GM23338 (cell line): Measurements from ENCODE around the gene AFF3. TPM values are rescaled to one million over a fixed set of nuclear protein-coding genes. Genes with fewer than 3 reads are reported as not detected.

Experiments used
- ATAC-seq: fragments of 200-7000 bp; cut with Tn5 transposase; 3 replicates; pipeline ENCODE4 v1.9.1; 2020
- DNase-seq: peaks from one replicate; pipeline ENCODE4 v3.0.0-alpha.2; 2015; ENCODE audit warnings: low spot score
- H2AFZ ChIP-seq: fragments of 200-600 bp; sonication (generic); 2 replicates; pipeline ENCODE4 v1.8.0; 2016; ENCODE audit warnings: antibody characterized with exemption, mild to moderate bottlenecking, moderate library complexity
- H3F3A ChIP-seq: fragments of 200-600 bp; sonication (generic); replicated peaks from 2 replicates; pipeline ENCODE4 v1.8.0; 2017; ENCODE audit warnings: antibody characterized with exemption, mixed run types, low read depth
- H3K27ac ChIP-seq: fragments of 200-600 bp; sonication (generic); 2 replicates; pipeline ENCODE4 v1.6.1; 2016; ENCODE audit warnings: low read depth
- H3K27me3 ChIP-seq: fragments of 200-600 bp; sonication (generic); 2 replicates; pipeline ENCODE4 v1.8.0; 2016; ENCODE audit warnings: mild to moderate bottlenecking, mixed run types, moderate library complexity; ENCODE audit not compliant: insufficient read depth
- H3K36me3 ChIP-seq: fragments of 200-600 bp; sonication (generic); 2 replicates; pipeline ENCODE4 v1.8.0; 2016; ENCODE audit warnings: mild to moderate bottlenecking; ENCODE audit not compliant: insufficient read depth
- H3K4me1 ChIP-seq: fragments of 200-600 bp; sonication (generic); 2 replicates; pipeline ENCODE4 v1.8.0; 2016; ENCODE audit warnings: mild to moderate bottlenecking, moderate library complexity; ENCODE audit not compliant: insufficient read depth
- H3K4me2 ChIP-seq: fragments of 200-600 bp; sonication (generic); 2 replicates; pipeline ENCODE4 v1.7.1; 2017; ENCODE audit warnings: mixed run types
- H3K4me3 ChIP-seq: fragments of 200-600 bp; sonication (generic); 2 replicates; pipeline ENCODE4 v1.6.1; 2016; ENCODE audit warnings: mixed run types
- H3K79me2 ChIP-seq: fragments of 200-600 bp; sonication (generic); replicated peaks from 2 replicates; pipeline ENCODE4 v1.8.0; 2017; ENCODE audit warnings: mild to moderate bottlenecking; ENCODE audit not compliant: insufficient read depth
- H3K9me2 ChIP-seq: fragments of 200-600 bp; sonication (generic); 2 replicates; pipeline ENCODE4 v1.8.0; 2017; ENCODE audit not compliant: insufficient read depth
- H4K20me1 ChIP-seq: fragments of 200-600 bp; sonication (generic); replicated peaks from 2 replicates; pipeline ENCODE4 v1.8.0; 2017; ENCODE audit warnings: mild to moderate bottlenecking; ENCODE audit not compliant: insufficient read depth
- H3K27ac Mint-ChIP-seq: 2 replicates; pipeline ENCODE4 v1.8.0; 2020; ENCODE audit warnings: inconsistent platforms, mild to moderate bottlenecking, moderate library complexity, mixed read lengths
- H3K27me3 Mint-ChIP-seq: 3 replicates; pipeline ENCODE4 v1.8.0; 2022; ENCODE audit warnings: low read depth, mild to moderate bottlenecking, moderate library complexity, mixed read lengths, inconsistent platforms; ENCODE audit not compliant: insufficient read depth, poor library complexity
- H3K36me3 Mint-ChIP-seq: 3 replicates; pipeline ENCODE4 v1.8.0; 2021; ENCODE audit warnings: low read depth, mild to moderate bottlenecking, inconsistent platforms, moderate library complexity, mixed read lengths
- H3K4me1 Mint-ChIP-seq: 3 replicates; pipeline ENCODE4 v1.8.0; 2020; ENCODE audit warnings: mild to moderate bottlenecking, inconsistent platforms, mixed read lengths
- H3K4me3 Mint-ChIP-seq: 3 replicates; pipeline ENCODE4 v1.8.0; 2021; ENCODE audit warnings: moderate library complexity, mild to moderate bottlenecking, inconsistent platforms, mixed read lengths
- H3K9me3 Mint-ChIP-seq: 3 replicates; pipeline ENCODE4 v1.8.0; 2020; ENCODE audit warnings: moderate library complexity, mild to moderate bottlenecking, inconsistent platforms, mixed read lengths
- CREB1 ChIP-seq: fragments of 250-450 bp; sonication (Bioruptor Pico); IDR thresholded peaks from 2 replicates; pipeline ENCODE4 v1.5.0; 2020; ENCODE audit warnings: low read depth, mild to moderate bottlenecking, moderate library complexity
- ETS1 ChIP-seq: IDR thresholded peaks from 2 replicates; pipeline ENCODE4 v1.6.1; 2016; ENCODE audit warnings: antibody characterized with exemption
- EZH2 ChIP-seq: fragments of 200-600 bp; sonication (generic); IDR thresholded peaks from one replicate; pipeline ENCODE4 v1.8.0; 2017; ENCODE audit warnings: antibody characterized with exemption, mild to moderate bottlenecking, low read depth; ENCODE audit not compliant: unreplicated experiment
- EZH2phosphoT487 ChIP-seq: fragments of 200-600 bp; sonication (generic); IDR thresholded peaks from one replicate; pipeline ENCODE4 v1.8.1; 2018; ENCODE audit warnings: antibody characterized with exemption; ENCODE audit not compliant: unreplicated experiment
- JUNB ChIP-seq: IDR thresholded peaks from one replicate; pipeline ENCODE4 v1.6.1; 2016; ENCODE audit warnings: antibody characterized with exemption; ENCODE audit not compliant: unreplicated experiment
- NANOG ChIP-seq: IDR thresholded peaks from 2 replicates; pipeline ENCODE4 v1.6.1; 2016; ENCODE audit warnings: antibody characterized with exemption, borderline replicate concordance
- POLR2AphosphoS5 ChIP-seq: IDR thresholded peaks from 2 replicates; pipeline ENCODE4 v1.6.1; 2016; ENCODE audit warnings: antibody characterized with exemption, low read depth
- STAT1 ChIP-seq: IDR thresholded peaks from one replicate; pipeline ENCODE4 v1.6.1; 2016; ENCODE audit warnings: antibody characterized with exemption; ENCODE audit not compliant: unreplicated experiment
- ZNF114 ChIP-seq: fragments of 250-450 bp; sonication (Bioruptor Pico); IDR thresholded peaks from 2 replicates; pipeline ENCODE4 v1.5.0; 2020; ENCODE audit warnings: mild to moderate bottlenecking, moderate library complexity
- ZNF331 ChIP-seq: fragments of 250-450 bp; sonication (Bioruptor Pico); IDR thresholded peaks from 2 replicates; pipeline ENCODE4 v1.5.0; 2020; ENCODE audit warnings: low read depth, mild to moderate bottlenecking, moderate library complexity
- polyA plus RNA-seq: library from polyadenylated mRNA; unstranded; fragments of >200 nt; fragmentation: Nextera tagmentation; extraction: Ambion mirVana; gene quantifications from 2 replicates; pipeline ENCODE4 v1.2.1, GENCODE V29; 2016
- total RNA-seq: library from RNA; depleted of rRNA; stranded (reverse); fragments of >200 nt; shearing (Covaris generic); gene quantifications from 2 replicates; pipeline ENCODE4 v1.2.3, GENCODE V29; 2014
- TF ChIP-seq, protein P1 (sequence below), 2 experiments: fragments of 200-600 bp in 1 of 2; sonication (generic) in 1 of 2; conservative IDR thresholded peaks; 2 replicates each; pipeline versions ENCODE4 v1.5.1 to v1.6.1; 2016 to 2017; ENCODE audit warnings: antibody characterized with exemption in 2 of 2, low read depth in 2 of 2, mild to moderate bottlenecking in 2 of 2, moderate library complexity in 1 of 2
- TF ChIP-seq, protein P2 (sequence below): fragments of 250-450 bp; sonication (Bioruptor Pico); IDR thresholded peaks from 2 replicates; pipeline ENCODE4 v1.5.0; 2020; ENCODE audit warnings: mild to moderate bottlenecking, moderate library complexity
- TF ChIP-seq, protein P3 (sequence below): IDR thresholded peaks from one replicate; pipeline ENCODE4 v1.6.1; 2018; ENCODE audit warnings: antibody characterized with exemption; ENCODE audit not compliant: unreplicated experiment

Gene AFF3
- total and polyA plus RNA-seq, 2 experiments from 2014 or later, result 0.73 to 1.4 TPM

GRCh38 chr2:100011272-100011731 lies 131.1 kb downstream of the AFF3 start:
- Histone ChIP-seq H3K9me2 (no peaks in the 10 kb centered on the region), H3K27ac (no peak overlapping the region), H4K20me1 (no peaks in the 10 kb centered on the region), H3K36me3 (no peaks in the 10 kb centered on the region), H2AFZ (no peak overlapping the region), H3K4me3 (no peak overlapping the region), H3K4me1 (no peaks in the 10 kb centered on the region), H3K4me2 (no peak overlapping the region), H3K79me2 (no peaks in the 10 kb centered on the region), H3F3A (no peaks in the 10 kb centered on the region), H3K27me3 (no peaks in the 10 kb centered on the region)
- peaks cover 18% of the 10 kb centered on the region; the same call in 2 of the 3 replicates for H3K4me1 Mint-ChIP-seq
- H3K36me3 Mint-ChIP-seq, result no peaks in the 10 kb centered on the region
- DNase-seq (no peak), ATAC-seq (no peak)
- H3K27ac Mint-ChIP-seq, result no peak overlapping the region
- H3K27me3 Mint-ChIP-seq, result peaks cover 2% of the 10 kb centered on the region
- H3K9me3 Mint-ChIP-seq, result no peaks in the 10 kb centered on the region
- H3K4me3 Mint-ChIP-seq, result no peak overlapping the region
- TF ChIP-seq STAT1 (no peak), ZNF114 (CRISPR knock-in tag) (no peak), EZH2 (no peak), CREB1 (CRISPR knock-in tag) (no peak), NANOG (no peak), ETS1 (no peak), ZNF331 (no peak), POLR2AphosphoS5 (no peak), JUNB (no peak), EZH2phosphoT487 (no peak)
- TF ChIP-seq, protein P1, sequence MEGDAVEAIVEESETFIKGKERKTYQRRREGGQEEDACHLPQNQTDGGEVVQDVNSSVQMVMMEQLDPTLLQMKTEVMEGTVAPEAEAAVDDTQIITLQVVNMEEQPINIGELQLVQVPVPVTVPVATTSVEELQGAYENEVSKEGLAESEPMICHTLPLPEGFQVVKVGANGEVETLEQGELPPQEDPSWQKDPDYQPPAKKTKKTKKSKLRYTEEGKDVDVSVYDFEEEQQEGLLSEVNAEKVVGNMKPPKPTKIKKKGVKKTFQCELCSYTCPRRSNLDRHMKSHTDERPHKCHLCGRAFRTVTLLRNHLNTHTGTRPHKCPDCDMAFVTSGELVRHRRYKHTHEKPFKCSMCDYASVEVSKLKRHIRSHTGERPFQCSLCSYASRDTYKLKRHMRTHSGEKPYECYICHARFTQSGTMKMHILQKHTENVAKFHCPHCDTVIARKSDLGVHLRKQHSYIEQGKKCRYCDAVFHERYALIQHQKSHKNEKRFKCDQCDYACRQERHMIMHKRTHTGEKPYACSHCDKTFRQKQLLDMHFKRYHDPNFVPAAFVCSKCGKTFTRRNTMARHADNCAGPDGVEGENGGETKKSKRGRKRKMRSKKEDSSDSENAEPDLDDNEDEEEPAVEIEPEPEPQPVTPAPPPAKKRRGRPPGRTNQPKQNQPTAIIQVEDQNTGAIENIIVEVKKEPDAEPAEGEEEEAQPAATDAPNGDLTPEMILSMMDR (conservative IDR thresholded peaks at IDR 0.05; ENCODE audit: low read depth in 2 of 2), result no peak
- TF ChIP-seq, protein P2, sequence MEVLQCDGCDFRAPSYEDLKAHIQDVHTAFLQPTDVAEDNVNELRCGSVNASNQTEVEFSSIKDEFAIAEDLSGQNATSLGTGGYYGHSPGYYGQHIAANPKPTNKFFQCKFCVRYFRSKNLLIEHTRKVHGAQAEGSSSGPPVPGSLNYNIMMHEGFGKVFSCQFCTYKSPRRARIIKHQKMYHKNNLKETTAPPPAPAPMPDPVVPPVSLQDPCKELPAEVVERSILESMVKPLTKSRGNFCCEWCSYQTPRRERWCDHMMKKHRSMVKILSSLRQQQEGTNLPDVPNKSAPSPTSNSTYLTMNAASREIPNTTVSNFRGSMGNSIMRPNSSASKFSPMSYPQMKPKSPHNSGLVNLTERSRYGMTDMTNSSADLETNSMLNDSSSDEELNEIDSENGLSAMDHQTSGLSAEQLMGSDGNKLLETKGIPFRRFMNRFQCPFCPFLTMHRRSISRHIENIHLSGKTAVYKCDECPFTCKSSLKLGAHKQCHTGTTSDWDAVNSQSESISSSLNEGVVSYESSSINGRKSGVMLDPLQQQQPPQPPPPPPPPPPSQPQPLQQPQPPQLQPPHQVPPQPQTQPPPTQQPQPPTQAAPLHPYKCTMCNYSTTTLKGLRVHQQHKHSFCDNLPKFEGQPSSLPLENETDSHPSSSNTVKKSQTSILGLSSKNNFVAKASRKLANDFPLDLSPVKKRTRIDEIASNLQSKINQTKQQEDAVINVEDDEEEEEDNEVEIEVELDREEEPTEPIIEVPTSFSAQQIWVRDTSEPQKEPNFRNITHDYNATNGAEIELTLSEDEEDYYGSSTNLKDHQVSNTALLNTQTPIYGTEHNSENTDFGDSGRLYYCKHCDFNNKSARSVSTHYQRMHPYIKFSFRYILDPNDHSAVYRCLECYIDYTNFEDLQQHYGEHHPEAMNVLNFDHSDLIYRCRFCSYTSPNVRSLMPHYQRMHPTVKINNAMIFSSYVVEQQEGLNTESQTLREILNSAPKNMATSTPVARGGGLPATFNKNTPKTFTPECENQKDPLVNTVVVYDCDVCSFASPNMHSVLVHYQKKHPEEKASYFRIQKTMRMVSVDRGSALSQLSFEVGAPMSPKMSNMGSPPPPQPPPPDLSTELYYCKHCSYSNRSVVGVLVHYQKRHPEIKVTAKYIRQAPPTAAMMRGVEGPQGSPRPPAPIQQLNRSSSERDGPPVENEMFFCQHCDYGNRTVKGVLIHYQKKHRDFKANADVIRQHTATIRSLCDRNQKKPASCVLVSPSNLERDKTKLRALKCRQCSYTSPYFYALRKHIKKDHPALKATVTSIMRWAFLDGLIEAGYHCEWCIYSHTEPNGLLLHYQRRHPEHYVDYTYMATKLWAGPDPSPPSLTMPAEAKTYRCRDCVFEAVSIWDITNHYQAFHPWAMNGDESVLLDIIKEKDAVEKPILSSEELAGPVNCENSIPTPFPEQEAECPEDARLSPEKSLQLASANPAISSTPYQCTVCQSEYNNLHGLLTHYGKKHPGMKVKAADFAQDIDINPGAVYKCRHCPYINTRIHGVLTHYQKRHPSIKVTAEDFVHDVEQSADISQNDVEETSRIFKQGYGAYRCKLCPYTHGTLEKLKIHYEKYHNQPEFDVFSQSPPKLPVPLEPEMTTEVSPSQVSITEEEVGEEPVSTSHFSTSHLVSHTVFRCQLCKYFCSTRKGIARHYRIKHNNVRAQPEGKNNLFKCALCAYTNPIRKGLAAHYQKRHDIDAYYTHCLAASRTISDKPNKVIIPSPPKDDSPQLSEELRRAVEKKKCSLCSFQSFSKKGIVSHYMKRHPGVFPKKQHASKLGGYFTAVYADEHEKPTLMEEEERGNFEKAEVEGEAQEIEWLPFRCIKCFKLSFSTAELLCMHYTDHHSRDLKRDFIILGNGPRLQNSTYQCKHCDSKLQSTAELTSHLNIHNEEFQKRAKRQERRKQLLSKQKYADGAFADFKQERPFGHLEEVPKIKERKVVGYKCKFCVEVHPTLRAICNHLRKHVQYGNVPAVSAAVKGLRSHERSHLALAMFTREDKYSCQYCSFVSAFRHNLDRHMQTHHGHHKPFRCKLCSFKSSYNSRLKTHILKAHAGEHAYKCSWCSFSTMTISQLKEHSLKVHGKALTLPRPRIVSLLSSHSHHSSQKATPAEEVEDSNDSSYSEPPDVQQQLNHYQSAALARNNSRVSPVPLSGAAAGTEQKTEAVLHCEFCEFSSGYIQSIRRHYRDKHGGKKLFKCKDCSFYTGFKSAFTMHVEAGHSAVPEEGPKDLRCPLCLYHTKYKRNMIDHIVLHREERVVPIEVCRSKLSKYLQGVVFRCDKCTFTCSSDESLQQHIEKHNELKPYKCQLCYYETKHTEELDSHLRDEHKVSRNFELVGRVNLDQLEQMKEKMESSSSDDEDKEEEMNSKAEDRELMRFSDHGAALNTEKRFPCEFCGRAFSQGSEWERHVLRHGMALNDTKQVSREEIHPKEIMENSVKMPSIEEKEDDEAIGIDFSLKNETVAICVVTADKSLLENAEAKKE (CRISPR knock-in tag), result no peak
- TF ChIP-seq, protein P3, sequence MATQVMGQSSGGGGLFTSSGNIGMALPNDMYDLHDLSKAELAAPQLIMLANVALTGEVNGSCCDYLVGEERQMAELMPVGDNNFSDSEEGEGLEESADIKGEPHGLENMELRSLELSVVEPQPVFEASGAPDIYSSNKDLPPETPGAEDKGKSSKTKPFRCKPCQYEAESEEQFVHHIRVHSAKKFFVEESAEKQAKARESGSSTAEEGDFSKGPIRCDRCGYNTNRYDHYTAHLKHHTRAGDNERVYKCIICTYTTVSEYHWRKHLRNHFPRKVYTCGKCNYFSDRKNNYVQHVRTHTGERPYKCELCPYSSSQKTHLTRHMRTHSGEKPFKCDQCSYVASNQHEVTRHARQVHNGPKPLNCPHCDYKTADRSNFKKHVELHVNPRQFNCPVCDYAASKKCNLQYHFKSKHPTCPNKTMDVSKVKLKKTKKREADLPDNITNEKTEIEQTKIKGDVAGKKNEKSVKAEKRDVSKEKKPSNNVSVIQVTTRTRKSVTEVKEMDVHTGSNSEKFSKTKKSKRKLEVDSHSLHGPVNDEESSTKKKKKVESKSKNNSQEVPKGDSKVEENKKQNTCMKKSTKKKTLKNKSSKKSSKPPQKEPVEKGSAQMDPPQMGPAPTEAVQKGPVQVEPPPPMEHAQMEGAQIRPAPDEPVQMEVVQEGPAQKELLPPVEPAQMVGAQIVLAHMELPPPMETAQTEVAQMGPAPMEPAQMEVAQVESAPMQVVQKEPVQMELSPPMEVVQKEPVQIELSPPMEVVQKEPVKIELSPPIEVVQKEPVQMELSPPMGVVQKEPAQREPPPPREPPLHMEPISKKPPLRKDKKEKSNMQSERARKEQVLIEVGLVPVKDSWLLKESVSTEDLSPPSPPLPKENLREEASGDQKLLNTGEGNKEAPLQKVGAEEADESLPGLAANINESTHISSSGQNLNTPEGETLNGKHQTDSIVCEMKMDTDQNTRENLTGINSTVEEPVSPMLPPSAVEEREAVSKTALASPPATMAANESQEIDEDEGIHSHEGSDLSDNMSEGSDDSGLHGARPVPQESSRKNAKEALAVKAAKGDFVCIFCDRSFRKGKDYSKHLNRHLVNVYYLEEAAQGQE, result no peak
